ENCODE results near the gene FAM9C.

GRCh38 chrX:13044441-13044840 is at the start of gene FAM9C:
- TF ChIP-seq POLR2A (IDR thresholded peaks at IDR 0.05; ENCODE audit: low read length) (no peak), GATA1 (IDR thresholded peaks at IDR 0.05; ENCODE audit: low read depth, low read length) (no peak)
